Measurements from ENCODE around the gene TIGD3. TPM values are rescaled to one million over a fixed set of nuclear protein-coding genes. Genes with fewer than 3 reads are reported as not detected.

TIGD3 gene
- total RNA-seq, 4 donors from 2014 or later = 0.36 to 2.0 (median 0.50) TPM

- TF ChIP-seq, protein P1, sequence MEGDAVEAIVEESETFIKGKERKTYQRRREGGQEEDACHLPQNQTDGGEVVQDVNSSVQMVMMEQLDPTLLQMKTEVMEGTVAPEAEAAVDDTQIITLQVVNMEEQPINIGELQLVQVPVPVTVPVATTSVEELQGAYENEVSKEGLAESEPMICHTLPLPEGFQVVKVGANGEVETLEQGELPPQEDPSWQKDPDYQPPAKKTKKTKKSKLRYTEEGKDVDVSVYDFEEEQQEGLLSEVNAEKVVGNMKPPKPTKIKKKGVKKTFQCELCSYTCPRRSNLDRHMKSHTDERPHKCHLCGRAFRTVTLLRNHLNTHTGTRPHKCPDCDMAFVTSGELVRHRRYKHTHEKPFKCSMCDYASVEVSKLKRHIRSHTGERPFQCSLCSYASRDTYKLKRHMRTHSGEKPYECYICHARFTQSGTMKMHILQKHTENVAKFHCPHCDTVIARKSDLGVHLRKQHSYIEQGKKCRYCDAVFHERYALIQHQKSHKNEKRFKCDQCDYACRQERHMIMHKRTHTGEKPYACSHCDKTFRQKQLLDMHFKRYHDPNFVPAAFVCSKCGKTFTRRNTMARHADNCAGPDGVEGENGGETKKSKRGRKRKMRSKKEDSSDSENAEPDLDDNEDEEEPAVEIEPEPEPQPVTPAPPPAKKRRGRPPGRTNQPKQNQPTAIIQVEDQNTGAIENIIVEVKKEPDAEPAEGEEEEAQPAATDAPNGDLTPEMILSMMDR (IDR thresholded peaks at IDR 0.05) = peak in 2 of 3 donors; percentile 56 to 94
- peak; percentile 91 for ATAC-seq (ENCODE audit: low FRiP score)
- peak; percentile 92 for DNase-seq (ENCODE audit: low spot score)
Observed at GRCh38 chr11:65382033-65382803, 27.7 kb downstream of the TIGD3 start, which contains the start of gene SLC25A45. Gene SLC25A45 (minus strand): TSS chr11:65382646. CDS start chr11:65381951, 695 bp downstream.

DNA sequence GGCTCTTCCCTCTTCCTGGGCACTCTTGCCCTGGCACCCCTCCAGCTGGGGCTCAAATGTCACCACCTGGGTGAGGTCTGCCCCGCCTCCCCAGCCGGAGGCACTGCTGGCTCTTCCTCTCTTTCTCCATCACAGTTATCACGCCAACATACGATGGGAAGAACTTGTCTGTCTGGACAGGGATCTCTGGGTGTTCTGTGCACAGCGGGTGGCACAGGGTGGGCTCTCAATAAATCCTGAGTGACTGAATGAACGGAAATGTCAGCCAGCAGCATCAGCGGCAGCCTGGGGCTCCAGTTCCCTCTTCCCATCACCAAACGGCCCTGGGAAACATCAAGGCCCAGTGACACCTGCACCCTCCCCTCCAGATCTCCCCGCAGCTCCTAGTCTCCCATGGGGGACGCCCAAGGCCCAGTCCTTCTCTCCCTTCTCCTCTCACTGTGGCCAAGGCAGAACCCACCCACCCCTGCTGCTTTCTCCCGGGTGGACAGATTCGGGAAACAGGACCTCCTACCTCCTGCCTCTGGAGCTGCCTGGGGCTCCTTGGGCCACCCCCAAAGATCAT lies 28.3 kb downstream of the TIGD3 start:
- ATAC-seq (ENCODE audit: low FRiP score) (no peak), DNase-seq (ENCODE audit: low spot score) (no peak)
- TF ChIP-seq, protein P1 (IDR thresholded peaks at IDR 0.05) = no peak

DNA sequence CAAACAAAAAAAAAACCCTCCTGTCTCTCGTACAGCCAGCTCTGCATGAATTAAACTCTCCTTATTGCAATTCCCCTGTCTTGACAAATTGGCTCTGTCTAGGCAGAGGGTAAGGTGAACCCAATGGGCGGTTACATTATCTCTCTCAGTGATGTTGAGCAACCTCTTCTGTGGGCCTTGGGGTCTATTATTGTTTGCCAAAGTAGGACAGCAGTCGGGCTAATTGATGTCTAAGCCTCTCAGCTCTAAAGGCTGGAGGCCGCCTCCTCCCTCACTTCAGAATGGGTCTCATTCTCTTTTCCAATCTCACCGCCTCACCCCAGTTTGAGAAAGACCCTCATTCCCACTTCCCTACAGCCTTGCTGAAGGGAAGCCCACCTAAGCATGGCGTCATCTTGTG lies 29.2 kb downstream of the TIGD3 start:
- TF ChIP-seq, protein P1 (IDR thresholded peaks at IDR 0.05) = no peak
- ATAC-seq (ENCODE audit: low FRiP score) = no peak
- DNase-seq (ENCODE audit: low spot score) = no peak

DNA sequence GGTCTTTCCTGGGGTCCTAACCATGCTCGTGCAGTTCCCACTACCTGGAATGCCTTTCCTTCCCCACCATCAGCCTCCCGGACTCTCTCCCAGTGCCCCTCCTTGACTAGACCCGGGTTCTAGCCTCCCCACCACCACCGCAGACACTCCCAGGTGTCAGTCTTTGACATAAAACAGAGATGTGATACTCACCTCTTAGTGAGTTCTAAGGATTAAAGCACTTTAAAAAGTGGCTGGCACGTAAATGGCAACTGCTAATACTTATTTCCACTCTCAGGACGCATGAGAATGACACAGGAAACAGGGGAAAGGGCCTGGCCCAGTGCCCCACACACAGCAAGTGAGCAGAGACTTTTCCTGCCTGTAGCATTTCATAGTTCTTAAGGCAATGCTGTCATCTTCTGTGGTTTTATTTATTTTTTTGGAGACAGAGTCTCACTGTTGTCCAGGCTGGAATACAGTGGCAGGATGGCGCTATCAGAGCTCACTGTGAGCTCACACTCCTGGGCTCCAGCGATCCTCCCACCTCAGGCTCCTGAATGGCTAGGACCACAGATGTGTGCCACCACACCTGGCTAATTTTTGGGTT lies 29.8 kb downstream of the TIGD3 start:
- TF ChIP-seq, protein P1 (IDR thresholded peaks at IDR 0.05) = no peak
- DNase-seq (ENCODE audit: low spot score) (no peak), ATAC-seq (ENCODE audit: low FRiP score) (no peak)

DNA sequence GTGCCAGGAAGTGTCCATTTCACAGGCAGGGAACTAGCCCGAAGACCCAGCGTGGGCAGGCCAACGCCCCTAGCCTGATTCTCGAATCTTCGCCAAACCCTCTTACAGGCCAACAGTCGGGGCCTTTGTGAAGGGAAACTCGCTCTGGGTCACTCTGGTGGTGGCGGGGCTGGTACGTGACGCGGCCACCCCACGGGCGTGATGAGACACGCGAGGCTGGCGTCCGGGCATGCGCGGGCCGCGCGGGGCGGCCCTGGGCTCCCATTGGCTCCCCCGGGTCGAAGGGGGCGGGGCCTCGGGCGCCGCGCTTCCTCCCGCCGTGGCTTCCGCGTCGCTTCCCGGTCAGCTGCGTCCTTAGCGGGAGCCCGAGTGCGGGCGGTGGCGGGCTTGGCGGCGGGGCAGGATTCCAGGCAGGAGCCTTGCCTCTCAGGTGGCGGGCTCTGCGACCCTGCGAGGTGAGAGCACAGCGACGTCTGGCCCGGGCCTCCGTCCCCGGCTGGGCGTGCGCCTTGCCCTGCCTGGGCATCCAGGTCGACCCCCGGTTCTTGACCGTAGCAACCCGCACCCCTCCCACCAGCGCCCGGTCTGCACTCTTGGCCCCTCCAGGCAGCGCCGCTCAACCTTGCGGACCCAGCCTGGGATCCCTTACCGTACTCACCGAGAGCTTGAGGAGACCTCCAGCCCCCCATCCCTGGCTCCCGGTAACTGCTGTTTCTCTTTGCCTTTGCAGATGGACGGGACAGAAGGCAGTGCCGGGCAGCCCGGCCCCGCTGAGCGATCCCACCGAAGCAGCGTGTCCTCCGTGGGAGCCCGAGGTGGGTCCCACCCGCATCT lies 32.0 kb downstream of the TIGD3 start, which contains the start of gene FRMD8:
TSS of gene FRMD8 (plus strand) at position 331 of the 834 bp plus-strand sequence. CDS start at position 731, 400 bp downstream.
- TF ChIP-seq, protein P1 (IDR thresholded peaks at IDR 0.05) = no peak
- peak; percentile 75 for DNase-seq (ENCODE audit: low spot score)
- ATAC-seq (ENCODE audit: low FRiP score) = peak; percentile 58

DNA sequence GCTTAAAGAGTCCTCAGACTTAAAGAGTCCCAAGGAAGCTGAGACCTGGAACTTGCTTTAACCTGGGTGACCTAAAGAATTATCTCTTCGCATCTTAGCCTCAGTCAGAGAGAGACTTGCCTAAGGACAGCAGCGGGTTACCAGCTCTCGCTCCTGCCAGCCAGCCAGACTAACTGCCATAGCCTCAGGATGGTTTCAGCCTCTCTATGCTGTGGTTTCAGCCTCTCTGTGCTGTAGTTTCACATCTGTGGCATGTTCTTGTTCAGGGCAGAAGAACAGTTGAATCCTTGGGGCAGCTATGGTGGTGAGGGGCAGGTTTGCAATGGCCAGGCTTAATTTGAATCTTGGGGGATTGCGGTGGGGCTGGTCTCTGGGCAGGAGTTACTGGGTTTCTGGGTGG lies 34.2 kb downstream of the TIGD3 start:
- DNase-seq (ENCODE audit: low spot score) (no peak), ATAC-seq (ENCODE audit: low FRiP score) (no peak)
- TF ChIP-seq, protein P1 (IDR thresholded peaks at IDR 0.05) = no peak

Data from omental fat pad (tissue), 4 donors.